Measurements from ENCODE around the gene PPP2R2D. TPM values are rescaled to one million over a fixed set of nuclear protein-coding genes. Genes with fewer than 3 reads are reported as not detected.

PPP2R2D gene
- total RNA-seq, 1 donor from 2014 or later: 36.9 TPM

- no peak for DNase-seq (ENCODE audit: low spot score)
- Mint-ChIP-seq H3K27me3 (ENCODE audit: unreplicated experiment) (peaks cover 4% of the 10 kb centered on the region), H3K4me1 (ENCODE audit: unreplicated experiment) (no peaks in the 10 kb centered on the region), H3K36me3 (ENCODE audit: low read depth, unreplicated experiment) (peaks cover 3% of the 10 kb centered on the region), H3K4me3 (ENCODE audit: unreplicated experiment) (no peak overlapping the region), H3K27ac (ENCODE audit: unreplicated experiment) (no peak overlapping the region), H3K9me3 (ENCODE audit: unreplicated experiment) (no peaks in the 10 kb centered on the region)
- no peak for TF ChIP-seq CTCF (IDR thresholded peaks at IDR 0.05; ENCODE audit: unreplicated experiment)
Observed at GRCh38 chr10:131868436-131868835, 32.4 kb upstream of the PPP2R2D start.

GRCh38 chr10:131869344-131869743 lies 31.5 kb upstream of the PPP2R2D start:
- Mint-ChIP-seq H3K4me1 (ENCODE audit: unreplicated experiment) (no peaks in the 10 kb centered on the region), H3K27ac (ENCODE audit: unreplicated experiment) (no peak overlapping the region), H3K4me3 (ENCODE audit: unreplicated experiment) (no peak overlapping the region), H3K9me3 (ENCODE audit: unreplicated experiment) (no peaks in the 10 kb centered on the region), H3K27me3 (ENCODE audit: unreplicated experiment) (peaks cover 5% of the 10 kb centered on the region), H3K36me3 (ENCODE audit: low read depth, unreplicated experiment) (peaks cover 3% of the 10 kb centered on the region)
- no peak for TF ChIP-seq CTCF (IDR thresholded peaks at IDR 0.05; ENCODE audit: unreplicated experiment)
- no peak for DNase-seq (ENCODE audit: low spot score)

GRCh38 chr10:131870411-131870810 lies 30.4 kb upstream of the PPP2R2D start:
- peaks cover 3% of the 10 kb centered on the region for H3K36me3 Mint-ChIP-seq (ENCODE audit: low read depth, unreplicated experiment)
- no peak overlapping the region for H3K27ac Mint-ChIP-seq (ENCODE audit: unreplicated experiment)
- H3K4me3 Mint-ChIP-seq (ENCODE audit: unreplicated experiment): no peak overlapping the region
- no peak for TF ChIP-seq CTCF (IDR thresholded peaks at IDR 0.05; ENCODE audit: unreplicated experiment)
- no peak for DNase-seq (ENCODE audit: low spot score)
- peaks cover 2% of the 10 kb centered on the region for H3K4me1 Mint-ChIP-seq (ENCODE audit: unreplicated experiment)
- peaks cover 9% of the 10 kb centered on the region for H3K27me3 Mint-ChIP-seq (ENCODE audit: unreplicated experiment)
- H3K9me3 Mint-ChIP-seq (ENCODE audit: unreplicated experiment): no peaks in the 10 kb centered on the region

GRCh38 chr10:131870831-131871672 lies 29.8 kb upstream of the PPP2R2D start:
- no peak overlapping the region for H3K4me3 Mint-ChIP-seq (ENCODE audit: unreplicated experiment)
- no peak overlapping the region for H3K27ac Mint-ChIP-seq (ENCODE audit: unreplicated experiment)
- H3K27me3 Mint-ChIP-seq (ENCODE audit: unreplicated experiment): peaks cover 9% of the 10 kb centered on the region
- peaks cover 2% of the 10 kb centered on the region for H3K4me1 Mint-ChIP-seq (ENCODE audit: unreplicated experiment)
- DNase-seq (ENCODE audit: low spot score): no peak
- peaks cover 3% of the 10 kb centered on the region for H3K36me3 Mint-ChIP-seq (ENCODE audit: low read depth, unreplicated experiment)
- no peak for TF ChIP-seq CTCF (IDR thresholded peaks at IDR 0.05; ENCODE audit: unreplicated experiment)
- no peaks in the 10 kb centered on the region for H3K9me3 Mint-ChIP-seq (ENCODE audit: unreplicated experiment)

GRCh38 chr10:131871673-131872005 lies 29.2 kb upstream of the PPP2R2D start:
- no peak overlapping the region for H3K27ac Mint-ChIP-seq (ENCODE audit: unreplicated experiment)
- TF ChIP-seq CTCF (IDR thresholded peaks at IDR 0.05; ENCODE audit: unreplicated experiment): no peak
- H3K4me3 Mint-ChIP-seq (ENCODE audit: unreplicated experiment): no peak overlapping the region
- DNase-seq (ENCODE audit: low spot score): no peak
- H3K4me1 Mint-ChIP-seq (ENCODE audit: unreplicated experiment): peaks cover 2% of the 10 kb centered on the region
- H3K9me3 Mint-ChIP-seq (ENCODE audit: unreplicated experiment): no peaks in the 10 kb centered on the region
- H3K36me3 Mint-ChIP-seq (ENCODE audit: low read depth, unreplicated experiment): peaks cover 3% of the 10 kb centered on the region
- H3K27me3 Mint-ChIP-seq (ENCODE audit: unreplicated experiment): peaks cover 9% of the 10 kb centered on the region

Data from endothelial cell (in vitro differentiated cells).